GM12878 (cell line): ENCODE results near the gene ULK1. TPM values are rescaled to one million over a fixed set of nuclear protein-coding genes. Genes with fewer than 3 reads are reported as not detected.

Source experiments
- ATAC-seq: fragments of 200-7000 bp; cut with Tn5 transposase; 3 replicates; pipeline ENCODE4 v1.9.1; 2020; ENCODE audit warnings: mild to moderate bottlenecking, moderate library complexity
- BruUV-seq: library from RNA; stranded (reverse); fragments of 400-500 nt; replicated peaks from 2 replicates; lab custom pipeline; 2021; lab: Mats Ljungman, UMichigan
- CTCF ChIA-PET: fragments of 300-600 bp; sonication (Branson Sonifier 250); formaldehyde crosslinking; extraction: SDS; loops from one replicate; lab custom pipeline; 2021; ENCODE audit warnings: inconsistent platforms; lab: Yijun Ruan, JAX
- POLR2A ChIA-PET: fragments of 350-600 bp; formaldehyde crosslinking; extraction: SDS; loops from one replicate; lab custom pipeline; 2021; ENCODE audit warnings: inconsistent platforms; lab: Charles Lee
- RAD21 ChIA-PET: fragments of 300-600 bp; sonication (Branson Sonifier 250); formaldehyde crosslinking; loops from one replicate; lab custom pipeline; 2023; ENCODE audit warnings: antibody characterized with exemption; ENCODE audit not compliant: unreplicated experiment; lab: Charles Lee
- SMC1A ChIA-PET: fragments of 300-600 bp; sonication (Branson Sonifier 250); formaldehyde crosslinking; loops from one replicate; lab custom pipeline; 2023; ENCODE audit not compliant: unreplicated experiment, uncharacterized antibody; lab: Charles Lee
- DNase-seq: peaks from one replicate; pipeline ENCODE4 v3.0.0-alpha.2; 2011; ENCODE audit warnings: low read depth, low spot score
- FAIRE-seq: peaks from 3 replicates; lab custom pipeline; 2011; peaks lifted over from hg19 to GRCh38; lab: Jason Lieb, UNC
- H2AFZ ChIP-seq: 2 replicates; pipeline ENCODE4 v1.6.0; 2011; ENCODE audit warnings: low read depth, low read length, control low read depth; ENCODE audit not compliant: control insufficient read depth
- H3K27ac ChIP-seq: 2 replicates; pipeline ENCODE4 v1.5.1; 2011; ENCODE audit warnings: control low read depth; ENCODE audit not compliant: control insufficient read depth, insufficient read depth
- H3K27me3 ChIP-seq, 2 experiments: replicated peaks in 1 of 2; 2 replicates each; pipeline versions ENCODE4 v1.6.0 to v1.6.1; 2011; ENCODE audit warnings: low read length in 1 of 2; ENCODE audit not compliant: control insufficient read depth in 2 of 2, insufficient read depth in 2 of 2
- H3K36me3 ChIP-seq, 2 experiments: 2 replicates each; pipeline ENCODE4 v1.5.1; 2011; ENCODE audit warnings: low read length in 1 of 2; ENCODE audit not compliant: control insufficient read depth in 2 of 2, insufficient read depth in 2 of 2
- H3K4me1 ChIP-seq: 2 replicates; pipeline ENCODE4 v1.6.1; 2011; ENCODE audit warnings: mild to moderate bottlenecking, low read length, moderate library complexity, mixed read lengths; ENCODE audit not compliant: control insufficient read depth, insufficient read depth
- H3K4me2 ChIP-seq: 2 replicates; pipeline ENCODE4 v1.6.0; 2011; ENCODE audit warnings: control low read depth; ENCODE audit not compliant: control insufficient read depth, insufficient read depth
- H3K4me3 ChIP-seq: fragments of 200-600 bp; sonication (generic); 2 replicates; pipeline ENCODE4 v1.5.1; 2016
- H3K79me2 ChIP-seq: 2 replicates; pipeline ENCODE4 v1.6.0; 2011; ENCODE audit warnings: low read length; ENCODE audit not compliant: control insufficient read depth, insufficient read depth
- H3K9ac ChIP-seq: 2 replicates; pipeline ENCODE4 v1.8.0; 2011; ENCODE audit warnings: low read length, control low read depth, mixed read lengths; ENCODE audit not compliant: control insufficient read depth, insufficient read depth
- H3K9me3 ChIP-seq: replicated peaks from 3 replicates; pipeline ENCODE4 v1.5.1; 2011; ENCODE audit warnings: mild to moderate bottlenecking, low read length; ENCODE audit not compliant: control insufficient read depth, insufficient read depth
- H4K20me1 ChIP-seq: 2 replicates; pipeline ENCODE4 v1.6.0; 2011; ENCODE audit not compliant: control insufficient read depth, insufficient read depth
- CEBPB ChIP-seq, 2 experiments: fragments of 150-350 bp in 1 of 2; IDR thresholded peaks; 2 replicates each; pipeline ENCODE4 v1.6.1; 2012 to 2014; ENCODE audit warnings: low read depth in 2 of 2, low read length in 2 of 2, borderline replicate concordance in 1 of 2, inconsistent platforms in 1 of 2
- GATAD2B ChIP-seq: fragments of 450-650 bp; conservative IDR thresholded peaks from 2 replicates; pipeline ENCODE4 v1.6.1; 2017; ENCODE audit warnings: low read depth, mild to moderate bottlenecking, moderate library complexity
- IRF4 ChIP-seq: IDR thresholded peaks from 2 replicates; pipeline ENCODE4 v1.6.1; 2011; ENCODE audit warnings: low read depth, low read length
- MYB ChIP-seq: fragments of 150-350 bp; IDR thresholded peaks from 2 replicates; pipeline ENCODE4 v1.6.1; 2014; ENCODE audit warnings: mild to moderate bottlenecking, low read depth, low read length, borderline replicate concordance
- MYC ChIP-seq: IDR thresholded peaks from 2 replicates; pipeline ENCODE4 v1.6.1; 2011; ENCODE audit warnings: mild to moderate bottlenecking, low read length, moderate library complexity, inconsistent platforms; ENCODE audit not compliant: insufficient read depth, insufficient replicate concordance, insufficient read length, severe bottlenecking
- PAX5 ChIP-seq: IDR thresholded peaks from 2 replicates; pipeline ENCODE4 v1.6.1; 2011; ENCODE audit warnings: low read depth, low read length, borderline replicate concordance
- PAX8 ChIP-seq: fragments of 450-650 bp; IDR thresholded peaks from 2 replicates; pipeline ENCODE4 v1.6.1; 2017; ENCODE audit warnings: mild to moderate bottlenecking, moderate library complexity
- PML ChIP-seq: IDR thresholded peaks from 2 replicates; pipeline ENCODE4 v1.6.1; 2012; ENCODE audit warnings: low read length, inconsistent platforms
- POLR2AphosphoS5 ChIP-seq: IDR thresholded peaks from 2 replicates; pipeline ENCODE4 v1.6.1; 2011; ENCODE audit warnings: mild to moderate bottlenecking, low read length, inconsistent platforms
- WGBS: methylation state at CpG from one replicate; pipeline ENCODE4 v1.1.6; 2016; ENCODE audit warnings: low lambda C conversion rate; ENCODE audit not compliant: insufficient replicate concordance, insufficient coverage; ENCODE audit errors: missing lambda C conversion rate; 5-methylcytosine and 5-hydroxymethylcytosine counted together
- in situ Hi-C: fragments of 300-500 bp; cut with MboI; formaldehyde crosslinking; loops from 9 replicates; pipeline ENCODE4 v1.14.3; 2018; ENCODE audit warnings: mixed read lengths
- intact Hi-C: fragments of 100-400 bp; cut with micrococcal nuclease; formaldehyde crosslinking; loops from one replicate; pipeline ENCODE4 v1.14.2; 2022; ENCODE audit not compliant: unreplicated experiment
- polyA plus RNA-seq, 11 experiments: library from polyadenylated mRNA; depleted of rRNA in 4 of 11; unstranded in 6 of 11; stranded (reverse) in 5 of 11; fragments of >200 nt; fragmentation: Nextera tagmentation in 4 of 11; fragmentation: Illumina TruSeq in 1 of 11; extraction: Ambion mirVana in 4 of 11; extraction: Trizol in 1 of 11; gene quantifications; 1 replicate in 1 of 11; 2 replicates in 10 of 11; pipeline versions ENCODE4 v1.2.1 to v1.2.3, GENCODE V29; 2011 to 2016; ENCODE audit warnings: inconsistent platforms in 2 of 11, missing spikeins in 2 of 11, low read depth in 1 of 11
- total RNA-seq, 4 experiments: library from RNA; depleted of rRNA in 3 of 4; stranded (reverse); fragments of >200 nt in 3 of 4; fragmentation: Illumina TruSeq in 1 of 4; extraction: Trizol in 1 of 4; gene quantifications; 2 replicates each; pipeline versions ENCODE4 v1.2.1 to v1.2.3, GENCODE V29; 2013 to 2021
- TF ChIP-seq, protein P1 (sequence below): fragments of 450-650 bp; formaldehyde crosslinking; IDR thresholded peaks from 2 replicates; pipeline ENCODE4 v1.4.0; 2020; ENCODE audit warnings: mild to moderate bottlenecking, moderate library complexity
- TF ChIP-seq, protein P2 (sequence below): IDR thresholded peaks from 2 replicates; pipeline ENCODE4 v1.6.1; 2012; ENCODE audit warnings: improper control_type of control experiment, low read depth, low read length; ENCODE audit not compliant: insufficient replicate concordance

ULK1 gene
- total and polyA plus RNA-seq, 10 of the 15 experiments (the other 5 are each of a cell fraction or from before 2014, with no cell fraction given), result 0.13 to 14.1 (median 1.5) TPM

DNA sequence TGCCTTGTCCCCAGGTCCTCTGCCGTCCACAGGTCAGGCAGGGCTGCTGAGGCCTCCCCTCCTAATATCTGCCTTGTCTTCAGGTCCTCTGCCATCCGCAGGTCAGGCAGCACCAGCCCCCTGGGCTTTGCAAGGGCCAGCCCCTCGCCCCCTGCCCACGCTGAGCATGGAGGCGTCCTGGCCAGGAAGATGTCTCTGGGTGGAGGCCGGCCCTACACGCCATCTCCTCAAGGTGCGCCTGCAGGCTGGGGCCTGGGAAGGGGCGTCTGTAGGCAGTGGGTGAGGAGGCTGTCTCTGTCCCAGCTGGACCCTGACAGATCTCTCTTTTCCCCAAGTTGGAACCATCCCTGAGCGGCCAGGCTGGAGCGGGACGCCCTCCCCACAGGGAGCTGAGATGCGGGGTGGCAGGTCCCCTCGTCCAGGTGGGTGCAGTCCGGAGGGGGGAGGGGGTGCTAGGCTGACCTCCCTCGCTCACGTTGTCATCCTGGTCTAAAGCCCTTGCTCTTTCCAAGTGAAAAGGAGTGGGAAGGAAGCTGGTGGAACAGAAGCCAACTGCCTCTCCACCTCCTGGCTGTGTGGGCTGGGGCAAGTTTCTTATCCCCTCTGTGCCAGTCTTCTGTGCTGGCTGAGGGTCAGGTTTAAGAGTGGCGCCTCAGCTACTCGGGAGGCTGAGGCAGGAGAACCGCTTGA is 20.7 kb downstream of the ULK1 start (continued):
- TF ChIP-seq MYC (no peak), IRF4 (no peak), MYB (no peak), PML (no peak), CEBPB (IDR thresholded peaks at IDR 0.05; ENCODE audit: borderline replicate concordance in 1 of 2, low read depth in 2 of 2, low read length in 2 of 2) (no peak)
- TF ChIP-seq, protein P1, sequence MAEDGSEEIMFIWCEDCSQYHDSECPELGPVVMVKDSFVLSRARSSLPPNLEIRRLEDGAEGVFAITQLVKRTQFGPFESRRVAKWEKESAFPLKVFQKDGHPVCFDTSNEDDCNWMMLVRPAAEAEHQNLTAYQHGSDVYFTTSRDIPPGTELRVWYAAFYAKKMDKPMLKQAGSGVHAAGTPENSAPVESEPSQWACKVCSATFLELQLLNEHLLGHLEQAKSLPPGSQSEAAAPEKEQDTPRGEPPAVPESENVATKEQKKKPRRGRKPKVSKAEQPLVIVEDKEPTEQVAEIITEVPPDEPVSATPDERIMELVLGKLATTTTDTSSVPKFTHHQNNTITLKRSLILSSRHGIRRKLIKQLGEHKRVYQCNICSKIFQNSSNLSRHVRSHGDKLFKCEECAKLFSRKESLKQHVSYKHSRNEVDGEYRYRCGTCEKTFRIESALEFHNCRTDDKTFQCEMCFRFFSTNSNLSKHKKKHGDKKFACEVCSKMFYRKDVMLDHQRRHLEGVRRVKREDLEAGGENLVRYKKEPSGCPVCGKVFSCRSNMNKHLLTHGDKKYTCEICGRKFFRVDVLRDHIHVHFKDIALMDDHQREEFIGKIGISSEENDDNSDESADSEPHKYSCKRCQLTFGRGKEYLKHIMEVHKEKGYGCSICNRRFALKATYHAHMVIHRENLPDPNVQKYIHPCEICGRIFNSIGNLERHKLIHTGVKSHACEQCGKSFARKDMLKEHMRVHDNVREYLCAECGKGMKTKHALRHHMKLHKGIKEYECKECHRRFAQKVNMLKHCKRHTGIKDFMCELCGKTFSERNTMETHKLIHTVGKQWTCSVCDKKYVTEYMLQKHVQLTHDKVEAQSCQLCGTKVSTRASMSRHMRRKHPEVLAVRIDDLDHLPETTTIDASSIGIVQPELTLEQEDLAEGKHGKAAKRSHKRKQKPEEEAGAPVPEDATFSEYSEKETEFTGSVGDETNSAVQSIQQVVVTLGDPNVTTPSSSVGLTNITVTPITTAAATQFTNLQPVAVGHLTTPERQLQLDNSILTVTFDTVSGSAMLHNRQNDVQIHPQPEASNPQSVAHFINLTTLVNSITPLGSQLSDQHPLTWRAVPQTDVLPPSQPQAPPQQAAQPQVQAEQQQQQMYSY (CRISPR knock-in tag), result no peak

DNA sequence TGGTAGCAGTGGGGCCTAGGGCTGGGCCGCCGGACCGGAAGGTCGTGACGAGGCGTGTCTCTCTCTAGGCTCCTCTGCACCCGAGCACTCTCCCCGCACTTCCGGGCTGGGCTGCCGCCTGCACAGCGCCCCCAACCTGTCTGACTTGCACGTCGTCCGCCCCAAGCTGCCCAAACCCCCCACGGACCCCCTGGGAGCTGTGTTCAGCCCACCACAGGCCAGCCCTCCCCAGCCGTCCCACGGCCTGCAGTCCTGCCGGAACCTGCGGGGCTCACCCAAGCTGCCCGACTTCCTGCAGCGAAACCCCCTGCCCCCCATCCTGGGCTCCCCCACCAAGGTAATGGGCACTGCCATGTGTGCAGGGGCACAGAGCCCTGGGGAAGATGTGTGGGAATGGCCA is 21.4 kb downstream of the ULK1 start:
- no peaks in the 10 kb centered on the region for H3K27me3 ChIP-seq
- ATAC-seq (no peak), FAIRE-seq (no peak), DNase-seq (no peak)
- WGBS, result 95% methylated on average over 12 of the region's 21 CpGs
- no peak overlapping the region for H3K4me2 ChIP-seq
- ChIA-PET SMC1A (no interaction called here), RAD21 (no interaction called here), POLR2A (no interaction called here), CTCF (no interaction called here)
- H3K4me1 ChIP-seq, result no peaks in the 10 kb centered on the region
- BruUV-seq, result no TSS peak
- in situ Hi-C loops (no loop called here), intact Hi-C loops (no loop called here)
- no peaks in the 10 kb centered on the region for H4K20me1 ChIP-seq
- H3K27ac ChIP-seq, result no peak overlapping the region
- no peak overlapping the region for H3K4me3 ChIP-seq
- H2AFZ ChIP-seq, result no peak overlapping the region
- no peak overlapping the region for H3K9ac ChIP-seq
- H3K9me3 ChIP-seq, result no peaks in the 10 kb centered on the region
- H3K36me3 ChIP-seq, result no peaks in the 10 kb centered on the region; a peak in 3 of 4 replicates
- H3K79me2 ChIP-seq, result no peaks in the 10 kb centered on the region
- TF ChIP-seq GATAD2B, result no peak
- TF ChIP-seq POLR2AphosphoS5, result no peak
- TF ChIP-seq PAX5, result no peak
- TF ChIP-seq PAX8, result no peak
- TF ChIP-seq, protein P2, sequence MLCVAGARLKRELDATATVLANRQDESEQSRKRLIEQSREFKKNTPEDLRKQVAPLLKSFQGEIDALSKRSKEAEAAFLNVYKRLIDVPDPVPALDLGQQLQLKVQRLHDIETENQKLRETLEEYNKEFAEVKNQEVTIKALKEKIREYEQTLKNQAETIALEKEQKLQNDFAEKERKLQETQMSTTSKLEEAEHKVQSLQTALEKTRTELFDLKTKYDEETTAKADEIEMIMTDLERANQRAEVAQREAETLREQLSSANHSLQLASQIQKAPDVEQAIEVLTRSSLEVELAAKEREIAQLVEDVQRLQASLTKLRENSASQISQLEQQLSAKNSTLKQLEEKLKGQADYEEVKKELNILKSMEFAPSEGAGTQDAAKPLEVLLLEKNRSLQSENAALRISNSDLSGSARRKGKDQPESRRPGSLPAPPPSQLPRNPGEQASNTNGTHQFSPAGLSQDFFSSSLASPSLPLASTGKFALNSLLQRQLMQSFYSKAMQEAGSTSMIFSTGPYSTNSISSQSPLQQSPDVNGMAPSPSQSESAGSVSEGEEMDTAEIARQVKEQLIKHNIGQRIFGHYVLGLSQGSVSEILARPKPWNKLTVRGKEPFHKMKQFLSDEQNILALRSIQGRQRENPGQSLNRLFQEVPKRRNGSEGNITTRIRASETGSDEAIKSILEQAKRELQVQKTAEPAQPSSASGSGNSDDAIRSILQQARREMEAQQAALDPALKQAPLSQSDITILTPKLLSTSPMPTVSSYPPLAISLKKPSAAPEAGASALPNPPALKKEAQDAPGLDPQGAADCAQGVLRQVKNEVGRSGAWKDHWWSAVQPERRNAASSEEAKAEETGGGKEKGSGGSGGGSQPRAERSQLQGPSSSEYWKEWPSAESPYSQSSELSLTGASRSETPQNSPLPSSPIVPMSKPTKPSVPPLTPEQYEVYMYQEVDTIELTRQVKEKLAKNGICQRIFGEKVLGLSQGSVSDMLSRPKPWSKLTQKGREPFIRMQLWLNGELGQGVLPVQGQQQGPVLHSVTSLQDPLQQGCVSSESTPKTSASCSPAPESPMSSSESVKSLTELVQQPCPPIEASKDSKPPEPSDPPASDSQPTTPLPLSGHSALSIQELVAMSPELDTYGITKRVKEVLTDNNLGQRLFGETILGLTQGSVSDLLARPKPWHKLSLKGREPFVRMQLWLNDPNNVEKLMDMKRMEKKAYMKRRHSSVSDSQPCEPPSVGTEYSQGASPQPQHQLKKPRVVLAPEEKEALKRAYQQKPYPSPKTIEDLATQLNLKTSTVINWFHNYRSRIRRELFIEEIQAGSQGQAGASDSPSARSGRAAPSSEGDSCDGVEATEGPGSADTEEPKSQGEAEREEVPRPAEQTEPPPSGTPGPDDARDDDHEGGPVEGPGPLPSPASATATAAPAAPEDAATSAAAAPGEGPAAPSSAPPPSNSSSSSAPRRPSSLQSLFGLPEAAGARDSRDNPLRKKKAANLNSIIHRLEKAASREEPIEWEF, result no peak
